Activated CD4-positive, alpha-beta T cell treated with anti-CD3 and anti-CD28 coated beads, Interleukin-10, Interleukin-2, amounts not matched to agents 100 ng/mL and 50 ng/mL, durations not matched to agents 16 hours and 8 hours (primary cell): Measurements from ENCODE around the gene SRPK1.
"Not testable (repeated sequence)": the region's sequence is repeated elsewhere in the genome, so short reads cannot be mapped to it uniquely, and the experiment has no call there.

Source experiments
- DNase-seq: peaks from one replicate; pipeline ENCODE4 v3.0.0-alpha.2; 2020

SRPK1 gene

DNA sequence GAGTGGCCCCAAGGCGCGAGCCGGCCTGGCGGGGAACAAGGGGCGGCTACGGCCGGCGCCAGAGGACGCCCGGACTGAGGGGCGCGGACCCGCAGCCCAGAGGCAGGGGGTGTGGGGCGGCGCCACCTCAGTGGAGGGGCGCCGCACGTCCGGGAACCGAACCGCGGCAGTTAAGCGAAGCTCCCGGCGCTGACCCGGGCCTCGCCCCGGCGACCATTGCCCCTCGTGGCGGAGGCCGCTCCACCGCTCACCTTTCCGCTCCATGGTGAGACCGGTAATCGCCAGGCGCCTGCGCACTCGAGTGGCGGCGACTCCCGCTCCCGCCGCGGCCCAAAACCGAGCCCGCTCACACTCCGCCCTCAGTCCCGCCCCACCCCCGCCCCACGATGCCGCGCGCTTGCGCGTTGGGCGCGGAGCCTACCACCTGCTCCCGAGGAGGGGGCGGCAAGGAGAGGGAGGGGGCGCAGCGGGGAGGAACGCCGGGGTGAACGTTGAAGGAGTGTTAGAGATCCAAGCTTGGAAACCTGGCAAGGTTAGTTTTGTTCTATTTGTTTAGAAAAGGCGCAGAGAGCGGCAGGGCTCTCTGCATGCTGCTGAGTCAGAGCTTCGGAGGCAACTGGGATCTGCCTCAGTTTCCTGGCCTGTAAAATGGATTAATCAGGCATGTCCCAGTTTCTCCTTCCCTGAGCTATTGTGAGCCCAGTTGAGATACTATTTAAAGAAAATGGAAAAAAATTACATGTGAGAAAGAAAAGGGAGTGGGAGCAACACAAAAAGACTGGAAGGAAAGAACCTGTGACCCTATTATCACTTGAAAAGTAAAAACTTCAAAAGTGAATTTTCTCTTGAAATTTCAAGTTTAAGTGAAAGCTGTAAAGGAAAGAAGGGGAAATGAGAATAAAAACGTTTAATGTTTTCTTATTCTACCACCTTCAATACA, at the start of gene SRPK1:
Gene SRPK1, minus strand, starts transcription at position 306 of the 940 bp plus-strand sequence. Its CDS starts 42 bp downstream, at position 264.
- peak; percentile 94 for DNase-seq

DNA sequence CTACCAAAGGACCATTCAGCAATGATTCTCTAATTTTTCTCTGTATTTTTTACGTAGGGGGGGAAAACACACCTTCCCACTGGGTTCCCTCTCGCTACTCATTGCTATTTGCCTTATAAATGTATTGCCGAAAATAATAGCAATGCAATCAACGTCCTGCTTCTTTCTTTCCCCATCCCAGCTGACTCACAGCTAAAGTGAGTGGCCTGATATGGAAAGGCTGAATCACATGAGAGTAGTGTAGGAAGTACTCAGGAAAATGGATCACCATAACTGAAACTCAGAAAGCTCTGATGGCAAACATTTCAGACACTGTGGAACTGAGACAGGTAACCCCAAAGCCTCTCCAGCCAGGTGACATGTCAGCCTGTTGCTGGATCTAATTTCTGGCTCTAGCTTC, 49.3 kb upstream of the SRPK1 start:
- no peak for DNase-seq

DNA sequence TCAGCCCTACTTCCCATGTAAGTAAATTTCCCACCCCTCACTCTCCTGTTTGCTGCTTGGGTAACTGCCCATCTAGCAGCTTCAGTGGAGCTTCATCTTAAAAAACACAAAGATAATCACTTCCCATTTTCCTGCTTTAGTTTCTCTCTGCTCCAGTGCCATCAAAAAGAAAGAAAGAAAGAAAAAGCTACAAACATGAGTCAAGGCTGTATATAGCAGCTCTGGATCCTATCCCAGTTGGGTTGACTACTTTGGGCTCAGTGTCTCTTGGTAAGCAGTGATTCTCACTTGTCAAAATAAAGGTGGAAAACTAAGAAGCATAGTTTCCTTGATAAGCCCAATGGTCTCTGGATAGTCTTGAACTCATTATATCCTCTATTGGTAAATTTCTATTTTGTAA, 48.7 kb upstream of the SRPK1 start:
- no peak for DNase-seq

DNA sequence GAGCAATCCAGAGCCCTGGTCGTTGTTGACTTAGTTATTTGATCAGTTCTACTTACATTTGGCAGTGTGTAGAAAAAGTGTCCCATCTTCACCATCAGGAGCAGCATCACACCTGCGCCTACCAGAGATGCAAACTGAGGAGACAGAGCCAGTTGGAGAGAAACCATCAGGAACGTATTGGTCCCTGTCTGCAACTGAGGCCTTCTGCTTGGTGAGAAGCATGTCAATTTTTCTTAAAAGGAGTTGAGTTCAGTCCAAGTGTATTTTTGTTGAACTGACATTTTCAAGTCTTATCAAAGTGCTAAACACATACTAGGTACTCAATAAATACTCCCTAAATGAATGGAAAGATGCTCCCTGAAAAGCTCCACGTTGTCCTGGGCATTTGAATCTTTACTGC, 47.9 kb upstream of the SRPK1 start:
- DNase-seq, result no peak

DNA sequence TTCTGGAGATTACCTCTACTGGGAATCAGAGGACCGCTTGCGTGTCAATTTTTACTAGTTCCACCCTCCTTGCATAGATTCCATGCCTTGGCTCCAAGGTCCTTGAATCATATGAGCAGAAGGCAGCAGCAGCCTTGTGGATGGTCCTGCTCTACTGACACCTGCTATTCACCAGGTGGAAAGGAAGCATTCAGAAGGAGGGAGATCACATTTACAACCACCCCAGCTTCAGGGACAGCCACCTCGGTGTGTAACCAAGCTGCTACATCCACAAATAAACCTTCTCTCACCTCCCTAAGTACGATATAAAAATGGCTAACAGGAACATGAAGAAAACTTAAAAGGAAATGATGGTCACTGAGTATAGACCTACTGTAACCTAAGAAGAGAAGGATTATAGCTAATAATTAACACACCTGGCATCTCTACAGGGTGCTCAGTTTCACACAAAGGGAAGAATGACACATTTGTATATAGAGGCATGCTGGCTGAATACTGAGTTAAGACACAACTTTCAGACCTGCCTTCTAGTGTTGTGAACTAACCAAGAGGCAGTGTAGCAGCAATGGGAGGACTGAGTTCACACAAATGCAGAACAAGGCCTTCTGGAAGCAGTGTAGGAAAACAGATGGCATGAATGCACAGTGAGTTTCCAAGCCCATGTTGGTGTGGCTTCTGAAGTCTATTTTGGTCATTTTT, 46.3 kb upstream of the SRPK1 start:
- DNase-seq, result no peak

DNA sequence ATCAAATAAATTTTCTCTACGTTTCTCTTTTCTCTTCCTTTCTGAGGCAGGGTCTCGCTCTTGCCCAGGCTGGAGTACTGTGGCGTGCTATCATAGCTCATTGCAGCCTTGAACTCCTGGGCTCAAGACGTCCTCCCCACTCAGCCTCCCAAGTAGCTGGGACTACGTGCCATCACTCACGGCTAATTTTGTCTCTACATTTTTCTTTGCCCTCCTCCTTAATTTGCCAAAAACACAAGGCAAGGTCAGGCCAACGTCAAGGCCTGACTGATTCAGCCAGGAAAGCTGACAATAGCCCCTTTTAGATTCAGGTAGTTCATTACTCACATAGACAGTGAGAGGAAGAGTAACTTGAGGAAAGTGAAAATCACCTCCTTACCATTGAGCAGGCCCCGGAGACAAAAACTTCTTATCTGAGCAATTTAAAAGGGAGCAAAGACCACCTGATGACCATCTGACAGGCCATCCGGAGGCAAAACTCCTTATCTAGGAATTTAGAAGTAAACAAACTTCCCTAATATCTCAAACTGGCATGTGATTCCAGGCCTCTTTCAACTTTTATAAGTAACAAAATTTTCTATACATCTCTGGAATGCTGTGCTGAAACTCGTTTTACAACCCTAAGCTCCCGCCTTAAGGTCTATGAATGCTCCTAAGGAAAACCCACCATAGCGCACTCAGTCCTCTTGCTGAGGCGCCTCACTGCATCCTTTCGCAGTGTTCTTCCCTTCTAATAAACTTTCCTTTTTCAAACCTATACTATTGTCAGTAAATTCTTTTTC, 42.1 kb upstream of the SRPK1 start:
- DNase-seq, result no peak

DNA sequence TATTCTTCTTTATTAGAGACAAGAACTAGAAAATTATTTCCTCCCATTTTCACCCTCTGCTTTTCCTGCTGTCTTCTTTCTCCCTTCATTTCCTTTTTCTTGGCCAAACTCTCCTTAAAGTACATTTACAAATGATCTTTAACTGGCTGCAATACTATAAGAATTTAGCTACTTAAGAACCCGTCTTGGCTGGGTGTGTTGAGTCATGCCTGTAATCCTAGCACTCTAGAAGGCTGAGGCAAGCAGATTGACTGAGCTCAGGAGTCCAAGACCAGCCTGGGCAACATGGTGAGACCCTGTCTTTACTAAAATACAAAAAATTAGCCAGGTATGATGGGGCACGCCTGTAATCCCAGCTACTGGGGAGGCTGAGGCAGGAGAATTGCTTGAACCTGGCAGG, 39.3 kb upstream of the SRPK1 start:
- no peak for DNase-seq

DNA sequence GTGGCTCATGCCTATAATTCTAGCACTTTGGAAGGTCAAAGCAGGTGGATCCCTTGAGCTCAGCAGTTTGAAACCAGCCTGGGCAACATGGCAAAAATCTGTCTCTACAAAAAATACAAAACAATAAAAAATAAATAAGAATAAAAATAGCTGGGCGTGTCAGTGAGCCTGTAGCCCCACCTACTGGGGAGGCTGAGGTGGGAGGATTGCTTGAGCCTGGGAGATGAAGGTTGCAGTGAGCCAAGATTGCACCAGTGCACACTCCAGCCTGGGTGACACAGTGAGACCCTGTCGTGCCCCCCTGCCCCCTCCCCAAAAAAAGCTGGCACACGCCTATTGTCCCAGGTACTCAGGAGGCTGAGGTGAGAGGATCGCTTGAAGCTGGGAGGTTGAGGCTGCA, 35.1 kb upstream of the SRPK1 start:
- no peak for DNase-seq

DNA sequence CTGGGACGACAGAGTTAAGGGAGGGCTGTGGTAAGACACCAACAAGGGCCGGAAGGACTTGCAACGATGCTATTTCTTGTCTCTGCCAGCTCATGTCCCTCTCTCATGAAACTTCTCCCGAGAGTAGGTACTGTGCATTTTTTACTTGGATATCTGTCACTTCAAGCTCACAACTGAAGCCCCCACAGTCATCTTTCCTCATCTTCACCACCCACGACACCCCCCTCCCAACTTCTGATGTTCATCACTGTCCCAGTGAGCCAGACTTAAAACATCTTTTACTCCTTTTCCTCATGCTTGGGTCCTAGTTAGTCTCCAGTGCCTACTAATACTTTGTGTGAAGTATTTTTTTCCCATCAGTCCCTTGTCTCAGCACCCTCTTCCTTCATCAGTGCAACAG, 34.6 kb upstream of the SRPK1 start:
- DNase-seq, result no peak

DNA sequence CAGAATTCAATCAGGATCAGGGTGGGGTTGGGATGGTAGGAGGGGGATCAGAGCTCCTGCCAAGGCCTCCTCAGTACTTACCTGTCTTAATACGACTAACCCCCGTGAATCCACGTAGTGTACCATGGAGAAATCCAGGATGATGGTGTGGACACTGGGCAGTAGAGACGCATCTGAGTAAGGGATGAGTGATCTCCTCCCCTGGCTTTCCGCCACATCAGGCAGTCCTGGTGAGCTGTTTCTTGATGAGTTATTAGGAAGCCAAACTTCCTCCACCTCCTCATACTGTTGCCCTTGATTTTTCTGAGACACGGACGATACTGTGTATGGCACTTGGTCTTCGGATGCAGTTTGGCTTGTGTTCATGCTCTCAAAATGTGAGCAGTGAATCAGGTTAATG, 34.2 kb upstream of the SRPK1 start:
- no peak for DNase-seq

DNA sequence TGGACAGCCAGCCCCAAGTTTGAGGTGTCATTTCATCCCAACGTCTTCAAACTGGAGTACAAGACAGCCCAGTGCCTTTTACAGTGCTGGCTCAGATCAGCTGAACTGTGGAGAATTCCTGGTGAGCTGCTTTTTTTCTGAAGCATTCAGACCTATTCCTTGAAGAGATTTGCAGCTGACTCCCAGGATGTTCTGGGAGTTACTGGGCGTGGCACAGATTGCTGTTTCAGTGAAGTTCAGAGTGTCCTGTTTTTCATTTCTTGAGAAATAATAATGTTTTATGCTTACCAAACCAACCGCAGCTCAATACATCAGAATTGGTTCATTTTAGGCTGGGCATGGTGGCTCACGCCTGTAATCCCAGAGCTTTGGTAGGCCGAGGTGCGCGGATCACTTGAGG, 33.4 kb upstream of the SRPK1 start:
- DNase-seq, result no peak

DNA sequence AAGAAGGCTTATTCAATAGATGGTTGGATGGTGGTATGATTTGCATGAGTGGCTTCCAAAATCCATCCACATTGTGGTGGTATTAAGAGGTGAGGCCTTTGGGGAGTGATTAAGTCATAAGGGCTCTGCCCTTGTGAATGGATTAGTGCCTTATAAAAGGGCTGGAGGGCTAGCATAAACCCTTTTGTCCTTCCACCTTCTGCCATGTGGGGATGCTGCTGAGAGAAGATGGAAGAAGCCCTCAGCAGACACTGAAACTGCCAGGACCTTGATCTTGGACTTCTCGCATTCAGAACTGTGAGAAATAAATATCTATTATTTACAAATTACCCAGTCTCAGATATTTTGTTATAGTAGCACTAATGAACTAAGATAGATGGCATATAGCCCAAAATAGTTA, 27.8 kb upstream of the SRPK1 start:
- peak; percentile 21 for DNase-seq

DNA sequence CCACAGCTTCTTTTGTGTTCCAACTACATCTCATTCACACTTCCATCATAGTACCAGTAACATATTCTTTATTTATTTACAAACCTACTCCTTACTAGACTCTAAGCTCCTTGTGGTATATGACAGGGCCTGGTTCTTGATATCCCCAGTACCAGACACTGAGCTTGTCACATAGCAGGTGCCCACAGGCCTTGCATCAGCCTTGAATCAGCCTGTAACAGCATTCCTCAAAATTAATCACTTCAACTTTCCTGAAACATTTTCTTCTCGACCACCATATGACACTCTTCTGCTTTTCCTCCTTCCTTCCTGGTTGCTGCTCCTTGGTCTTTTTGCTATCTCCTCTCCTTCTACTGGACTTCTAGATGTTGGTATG, 24.7 kb upstream of the SRPK1 start:
- DNase-seq, result no peak

DNA sequence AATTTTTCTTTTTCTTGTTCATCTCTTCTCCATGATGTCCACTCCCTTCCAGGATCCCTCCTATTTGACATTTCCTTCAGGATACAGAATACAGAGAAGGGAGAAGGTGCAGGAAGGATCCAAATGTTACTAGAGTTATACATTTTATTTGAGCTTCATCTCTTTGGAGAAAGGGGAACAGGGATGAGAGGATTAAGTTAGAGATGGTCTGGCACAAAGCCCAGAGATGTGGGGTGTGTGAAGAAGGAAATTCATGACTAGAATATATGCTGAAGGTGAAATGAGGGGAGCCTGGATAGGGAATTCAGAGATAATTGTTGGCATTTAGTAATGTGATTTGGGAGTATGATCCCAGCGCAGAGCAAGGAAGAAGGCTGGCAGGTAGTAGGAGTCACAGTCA, 22.5 kb upstream of the SRPK1 start:
- DNase-seq, result no peak

DNA sequence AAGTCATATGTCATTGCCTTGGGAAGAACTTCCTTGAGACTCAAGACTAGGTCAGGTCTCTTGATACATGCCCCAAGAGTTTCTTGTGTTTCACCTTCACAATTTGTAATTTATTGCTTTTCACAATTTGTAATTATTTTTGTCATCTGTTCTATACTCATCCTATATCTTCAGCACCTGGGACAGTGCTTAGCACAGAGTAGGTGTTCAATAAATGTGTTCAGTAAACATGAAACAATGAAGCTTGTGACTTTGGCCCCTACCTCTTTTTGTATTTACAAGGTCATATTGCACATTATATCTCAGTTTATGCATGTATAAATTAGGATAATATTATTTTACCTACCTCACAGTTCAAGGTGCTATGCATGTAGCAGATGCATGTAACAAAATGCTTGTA, 21.5 kb upstream of the SRPK1 start:
- no peak for DNase-seq

DNA sequence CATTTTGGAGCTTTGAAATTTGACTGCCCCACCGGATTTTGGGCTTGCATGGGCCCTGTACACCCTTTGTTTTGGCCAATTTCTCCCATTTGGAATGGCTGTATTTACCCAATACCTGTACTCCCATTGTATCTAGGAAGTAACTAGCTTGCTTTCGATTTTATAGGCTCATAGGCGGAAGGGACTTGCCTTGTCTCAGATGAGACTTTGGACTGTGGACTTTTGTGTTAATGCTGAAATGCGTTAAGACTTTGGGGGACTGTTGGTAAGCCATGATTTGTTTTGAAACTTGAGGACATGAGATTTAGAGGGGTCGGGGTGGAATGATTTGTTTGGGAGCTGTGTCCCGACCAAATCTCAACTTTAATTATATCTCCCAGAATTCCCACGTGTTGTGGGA, 20.3 kb upstream of the SRPK1 start:
- DNase-seq, result not testable (repeated sequence)

DNA sequence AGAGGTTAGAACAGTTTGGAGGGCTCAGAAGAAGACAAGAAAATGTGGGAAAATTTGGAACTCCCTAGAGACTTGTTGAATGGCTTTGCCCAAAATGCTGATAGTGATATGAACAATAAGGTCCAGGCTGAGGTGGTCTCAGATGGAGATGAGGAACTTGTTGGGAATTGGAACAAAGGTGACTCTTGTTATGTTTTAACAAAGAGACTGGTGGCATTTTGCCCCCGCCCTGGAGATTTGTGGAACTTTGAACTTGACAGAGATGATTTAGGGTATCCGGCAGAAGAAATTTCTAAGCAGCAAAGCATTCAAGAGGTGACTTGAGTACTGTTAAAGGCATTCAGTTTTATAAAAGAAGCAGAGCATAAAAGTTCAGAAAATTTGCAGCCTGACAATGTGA, 19.1 kb upstream of the SRPK1 start:
- DNase-seq, result not testable (repeated sequence)

DNA sequence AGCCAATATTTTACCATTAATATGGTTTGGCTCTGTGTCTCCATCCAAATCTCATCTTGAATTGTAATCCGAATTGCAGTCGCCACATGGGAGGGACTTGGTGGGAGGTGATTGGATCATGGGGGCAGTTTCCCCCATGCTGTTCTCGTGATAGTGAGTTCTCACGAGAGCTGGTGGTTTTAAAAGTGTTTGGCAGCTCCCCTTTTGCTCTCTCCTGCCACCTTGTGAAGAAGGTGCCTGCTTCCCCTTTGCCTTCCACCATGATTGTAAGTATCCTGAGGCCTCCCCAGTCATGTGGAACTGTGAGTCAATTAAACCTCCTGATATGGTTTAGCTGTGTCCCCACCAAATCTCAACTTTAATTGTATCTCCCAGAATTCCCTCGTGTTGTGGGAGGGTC, 18.4 kb upstream of the SRPK1 start:
- not testable (repeated sequence) for DNase-seq

DNA sequence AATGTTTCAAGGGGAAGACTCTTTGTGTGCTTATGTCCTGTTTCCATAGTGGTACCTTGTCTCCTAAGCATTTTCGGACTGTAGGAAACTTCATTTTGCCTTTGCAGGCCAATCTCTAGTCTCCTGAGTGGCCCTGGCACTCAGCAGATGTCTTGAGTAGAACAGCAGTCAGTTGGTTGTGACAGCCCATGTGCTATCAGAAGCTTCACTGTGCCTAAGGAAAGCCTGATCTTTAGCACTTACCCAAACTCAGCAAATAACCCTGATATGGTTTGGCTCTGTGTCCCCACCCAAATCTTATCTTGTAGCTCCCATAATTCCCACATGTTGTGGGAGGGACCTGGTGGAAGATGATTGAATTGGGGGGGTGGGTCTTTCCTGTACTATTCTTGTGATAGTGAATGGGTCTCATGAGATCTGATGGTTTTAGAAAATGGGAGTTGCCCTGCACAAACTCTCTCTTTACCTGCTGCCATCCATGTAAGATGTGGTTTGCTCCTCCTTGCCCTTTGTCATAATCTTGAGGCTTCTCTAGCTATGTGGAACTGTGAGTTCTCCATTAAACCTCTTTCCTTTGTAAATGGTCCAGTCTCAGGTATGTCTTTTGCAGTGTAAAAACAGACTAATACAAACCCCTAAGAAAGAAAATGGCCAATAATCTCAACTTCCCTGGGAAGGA, 15.9 kb upstream of the SRPK1 start:
- no peak for DNase-seq

DNA sequence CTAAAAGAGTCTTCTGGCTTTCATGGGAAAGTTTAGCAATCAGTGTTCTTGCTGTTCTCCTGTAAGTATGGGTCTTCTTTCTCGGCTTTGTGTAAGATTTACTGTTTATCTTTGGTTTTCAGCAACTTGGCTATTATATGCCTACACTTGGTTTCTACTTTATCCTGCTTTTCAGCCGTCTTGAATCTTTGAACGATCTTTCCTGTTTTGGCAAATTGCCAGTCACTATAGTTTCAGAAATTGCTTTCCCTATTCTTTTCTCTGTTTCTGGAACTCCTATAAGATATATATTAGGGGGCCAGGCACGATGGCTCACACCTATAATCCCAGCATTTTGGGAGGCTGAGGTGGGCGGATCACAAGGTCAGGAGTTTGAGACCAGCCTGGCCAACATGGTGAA, 14.6 kb upstream of the SRPK1 start:
- no peak for DNase-seq

DNA sequence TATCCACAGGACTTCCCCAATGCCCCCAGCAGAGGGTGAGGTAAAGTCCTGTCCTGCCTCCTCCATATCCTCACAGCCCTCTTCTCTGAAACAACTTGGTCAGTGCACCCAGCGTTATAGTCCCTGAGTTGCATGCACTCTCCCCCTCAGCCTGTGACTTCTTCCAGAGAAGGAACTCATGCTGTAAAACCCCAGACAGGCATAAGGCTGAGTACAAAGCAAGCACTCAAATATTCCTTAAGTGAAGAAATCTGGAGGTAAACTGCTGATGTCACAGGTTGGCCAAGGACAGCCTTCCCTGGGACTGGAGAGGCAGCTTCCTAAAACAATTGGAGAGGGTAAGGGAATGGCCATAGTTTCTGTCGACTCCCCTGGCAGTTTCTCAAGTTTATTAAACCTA, 12.9 kb upstream of the SRPK1 start:
- DNase-seq, result no peak

DNA sequence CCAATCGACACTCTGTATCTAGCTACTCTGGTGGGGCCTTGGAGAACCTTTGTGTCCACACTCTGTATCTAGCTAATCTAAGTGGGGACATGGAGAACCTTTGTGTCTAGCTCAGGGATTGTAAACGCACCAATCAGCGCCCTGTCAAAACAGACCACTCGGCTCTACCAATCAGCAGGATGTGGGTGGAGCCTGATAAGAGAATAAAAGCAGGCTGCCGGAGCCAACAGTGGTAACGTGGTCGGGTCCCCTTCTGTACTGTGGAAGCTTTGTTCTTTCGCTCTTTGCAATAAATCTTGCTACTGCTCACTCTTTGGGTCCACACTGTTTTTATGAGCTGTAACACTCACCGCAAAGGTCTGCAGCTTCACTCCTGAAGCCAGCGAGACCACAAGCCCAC, 11.0 kb upstream of the SRPK1 start:
- not testable (repeated sequence) for DNase-seq

DNA sequence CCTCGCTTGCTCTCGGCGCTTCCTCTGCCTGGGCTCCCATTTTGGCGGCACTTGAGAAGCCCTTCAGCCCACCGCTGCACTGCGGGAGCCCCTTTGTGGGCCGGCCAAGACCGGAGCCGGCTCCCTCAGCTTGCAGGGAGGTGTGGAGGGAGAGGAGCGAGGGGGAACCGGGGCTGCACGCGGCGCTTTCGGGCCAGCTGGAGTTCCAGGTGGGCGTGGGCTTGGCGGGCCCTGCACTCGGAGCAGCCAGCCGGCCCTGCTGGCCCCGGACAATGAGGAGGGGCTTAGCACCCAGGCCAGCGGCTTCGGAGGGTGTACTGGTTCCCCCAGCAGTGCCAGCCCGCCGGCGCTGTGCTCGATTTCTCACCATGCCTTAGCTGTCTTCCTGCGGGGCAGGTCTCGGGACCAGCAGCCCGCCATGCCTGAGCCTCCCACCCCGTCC, 10.2 kb upstream of the SRPK1 start:
- no peak for DNase-seq
